MG63 (cell line): ENCODE results near the gene BCS1L. TPM values are rescaled to one million over a fixed set of nuclear protein-coding genes. Genes with fewer than 3 reads are reported as not detected.

ENCODE experiments used
- DNase-seq: peaks from one replicate; pipeline ENCODE4 v3.0.0-alpha.2; 2020
- H3K27me3 ChIP-seq: fragments of 250-450 bp; sonication (Bioruptor Pico); 2 replicates; pipeline ENCODE4 v1.5.1; 2020; ENCODE audit warnings: mild to moderate bottlenecking, moderate library complexity
- H3K36me3 ChIP-seq: fragments of 250-450 bp; sonication (Bioruptor Pico); 2 replicates; pipeline ENCODE4 v1.5.1; 2020; ENCODE audit warnings: mild to moderate bottlenecking, moderate library complexity
- H3K4me3 ChIP-seq: fragments of 250-450 bp; sonication (Bioruptor Pico); 2 replicates; pipeline ENCODE4 v1.5.1; 2020; ENCODE audit warnings: mild to moderate bottlenecking, moderate library complexity
- H3K9me3 ChIP-seq: fragments of 250-450 bp; sonication (Bioruptor Pico); 2 replicates; pipeline ENCODE4 v1.5.1; 2020; ENCODE audit warnings: mild to moderate bottlenecking, moderate library complexity
- total RNA-seq: library from RNA; depleted of rRNA; stranded (reverse); fragments of >200 nt; shearing (Covaris generic); gene quantifications from 2 replicates; pipeline ENCODE4 v1.2.3, GENCODE V29; 2014; ENCODE audit warnings: low replicate concordance; rRNA removed

Gene BCS1L
- total RNA-seq, 1 experiment from 2014 or later: 53.1 TPM

GRCh38 chr2:218698885-218699284 lies 39.4 kb downstream of the BCS1L start:
- DNase-seq: no peak
- H3K4me3 ChIP-seq: no peak overlapping the region
- H3K27me3 ChIP-seq: no peaks in the 10 kb centered on the region
- no peaks in the 10 kb centered on the region for H3K9me3 ChIP-seq
- peaks cover 6% of the 10 kb centered on the region; the same call in 1 of the 2 replicates for H3K36me3 ChIP-seq

GRCh38 chr2:218701806-218702205 lies 42.3 kb downstream of the BCS1L start:
- H3K4me3 ChIP-seq: no peak overlapping the region
- no peak for DNase-seq
- no peaks in the 10 kb centered on the region for H3K9me3 ChIP-seq
- no peaks in the 10 kb centered on the region for H3K27me3 ChIP-seq
- no peaks in the 10 kb centered on the region for H3K36me3 ChIP-seq

GRCh38 chr2:218703341-218703740 lies 43.9 kb downstream of the BCS1L start:
- Histone ChIP-seq H3K9me3 (no peaks in the 10 kb centered on the region), H3K27me3 (no peaks in the 10 kb centered on the region), H3K4me3 (no peak overlapping the region), H3K36me3 (no peaks in the 10 kb centered on the region)
- no peak for DNase-seq

DNA sequence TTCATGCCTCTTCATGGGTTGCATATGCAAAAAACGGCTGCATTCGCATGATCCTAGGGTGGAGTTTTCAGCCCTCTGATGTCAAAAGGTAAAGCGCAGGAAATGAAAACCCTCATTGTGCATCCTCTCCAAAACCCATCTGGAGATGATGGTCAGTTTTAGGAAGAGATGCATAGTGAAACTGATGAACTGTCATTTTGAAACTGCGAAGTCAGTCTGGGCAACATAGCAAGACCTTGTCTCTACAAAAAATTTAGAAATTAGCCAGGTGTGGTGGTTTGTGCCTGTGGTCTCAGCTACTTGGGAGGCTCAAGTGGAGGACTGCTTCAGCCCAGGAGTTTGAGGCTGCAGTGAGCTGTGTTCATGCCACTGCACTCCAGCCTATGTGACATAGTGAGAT lies 48.6 kb downstream of the BCS1L start:
- no peaks in the 10 kb centered on the region for H3K27me3 ChIP-seq
- no peak for DNase-seq
- H3K9me3 ChIP-seq: no peaks in the 10 kb centered on the region
- peaks cover 4% of the 10 kb centered on the region; the same call in 1 of the 2 replicates for H3K36me3 ChIP-seq
- no peak overlapping the region for H3K4me3 ChIP-seq

DNA sequence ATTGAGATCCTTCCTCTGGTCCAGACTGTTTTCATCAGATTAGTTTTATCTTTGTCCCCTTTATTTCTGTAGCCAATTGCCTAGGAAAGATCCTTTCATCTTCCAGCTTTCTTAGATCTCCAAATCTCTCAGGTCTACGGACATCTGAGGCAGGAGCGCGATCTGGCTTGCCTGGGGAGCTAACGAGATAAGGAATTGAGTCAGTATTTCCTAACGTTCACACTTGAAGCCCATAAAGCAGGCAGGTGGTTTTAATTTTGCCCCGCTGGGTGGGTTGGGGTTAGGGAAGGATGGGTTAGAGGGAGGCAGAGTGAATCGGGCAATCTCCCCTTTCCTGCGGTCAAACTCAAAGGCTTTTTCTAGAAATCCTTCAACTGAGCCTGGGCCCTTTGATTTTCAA lies 50.4 kb downstream of the BCS1L start:
- Histone ChIP-seq H3K4me3 (no peak overlapping the region), H3K36me3 (peaks cover 7% of the 10 kb centered on the region), H3K9me3 (no peaks in the 10 kb centered on the region), H3K27me3 (no peaks in the 10 kb centered on the region)
- DNase-seq: no peak

GRCh38 chr2:218710334-218710686 lies 50.8 kb downstream of the BCS1L start:
- DNase-seq: no peak
- peak overlapping the region; percentile 82 for H3K4me3 ChIP-seq
- H3K27me3 ChIP-seq: no peaks in the 10 kb centered on the region
- no peaks in the 10 kb centered on the region for H3K9me3 ChIP-seq
- H3K36me3 ChIP-seq: peaks cover 10% of the 10 kb centered on the region

GRCh38 chr2:218710687-218711549 lies 51.4 kb downstream of the BCS1L start, which contains the start of gene TTLL4:
Gene TTLL4 (plus strand): TSS chr2:218710835. CDS start chr2:218737677, 26,842 bp downstream.
- Histone ChIP-seq H3K9me3 (no peaks in the 10 kb centered on the region), H3K27me3 (no peaks in the 10 kb centered on the region), H3K36me3 (peaks cover 13% of the 10 kb centered on the region), H3K4me3 (peak within 1 kb of the TSS; percentile 82)
- DNase-seq: peak; percentile 97

- Histone ChIP-seq H3K9me3 (no peaks in the 10 kb centered on the region), H3K36me3 (peaks cover 18% of the 10 kb centered on the region), H3K4me3 (peak overlapping the region; percentile 82), H3K27me3 (no peaks in the 10 kb centered on the region)
- no peak for DNase-seq
Observed at GRCh38 chr2:218711550-218711929, 52.1 kb downstream of the BCS1L start.

Other genes starting within 250 kb of the BCS1L start
- gene VIL1, start 240.6 kb upstream of the BCS1L start, total RNA-seq: not detected in 2 replicates
- gene USP37, start 91.3 kb upstream of the BCS1L start, total RNA-seq: 4.9 and 6.8 TPM in 2 replicates
- 115 and 131 TPM in 2 replicates for gene CNOT9, start 90.8 kb upstream of the BCS1L start, total RNA-seq
- gene PLCD4, start 51.8 kb upstream of the BCS1L start, total RNA-seq: 0.74 and 1.2 TPM in 2 replicates
- 2.1 and 2.6 TPM in 2 replicates for gene ZNF142, start 60 bp upstream of the BCS1L start, total RNA-seq
- gene RNF25, start 12.3 kb downstream of the BCS1L start, total RNA-seq: 29.2 and 32.1 TPM in 2 replicates
- gene STK36, start 12.4 kb downstream of the BCS1L start, total RNA-seq: 1.9 and 11.8 TPM in 2 replicates
- 0.69 and 4.5 TPM in 2 replicates for gene TTLL4, start 51.2 kb downstream of the BCS1L start, total RNA-seq
- 7.7 and 8.9 TPM in 2 replicates for gene CYP27A1, start 122.5 kb downstream of the BCS1L start, total RNA-seq
- gene PRKAG3, start 172.1 kb downstream of the BCS1L start, total RNA-seq: not detected in 2 replicates
- gene WNT6, start 200.1 kb downstream of the BCS1L start, total RNA-seq: not detected in 2 replicates
- gene WNT10A, start 221.2 kb downstream of the BCS1L start, total RNA-seq: not detected in 2 replicates